HG02763 (cell line): Measurements from ENCODE around the gene POU2F2.

Experiments used
- ATAC-seq: cut with Tn5 transposase; IDR thresholded peaks from one replicate; pipeline ENCODE4 v1.9.1; 2021; ENCODE audit warnings: mild to moderate bottlenecking, moderate library complexity; ENCODE audit not compliant: unreplicated experiment

The POU2F2 gene

GRCh38 chr19:42086188-42086736 is 46.0 kb downstream of the POU2F2 start:
- ATAC-seq = no peak

- ATAC-seq = no peak
Observed at GRCh38 chr19:42083537-42083936, 48.7 kb downstream of the POU2F2 start.

GRCh38 chr19:42081584-42082203 is 50.6 kb downstream of the POU2F2 start:
- ATAC-seq = no peak

GRCh38 chr19:42080764-42081375 is 51.4 kb downstream of the POU2F2 start:
- no peak for ATAC-seq

DNA sequence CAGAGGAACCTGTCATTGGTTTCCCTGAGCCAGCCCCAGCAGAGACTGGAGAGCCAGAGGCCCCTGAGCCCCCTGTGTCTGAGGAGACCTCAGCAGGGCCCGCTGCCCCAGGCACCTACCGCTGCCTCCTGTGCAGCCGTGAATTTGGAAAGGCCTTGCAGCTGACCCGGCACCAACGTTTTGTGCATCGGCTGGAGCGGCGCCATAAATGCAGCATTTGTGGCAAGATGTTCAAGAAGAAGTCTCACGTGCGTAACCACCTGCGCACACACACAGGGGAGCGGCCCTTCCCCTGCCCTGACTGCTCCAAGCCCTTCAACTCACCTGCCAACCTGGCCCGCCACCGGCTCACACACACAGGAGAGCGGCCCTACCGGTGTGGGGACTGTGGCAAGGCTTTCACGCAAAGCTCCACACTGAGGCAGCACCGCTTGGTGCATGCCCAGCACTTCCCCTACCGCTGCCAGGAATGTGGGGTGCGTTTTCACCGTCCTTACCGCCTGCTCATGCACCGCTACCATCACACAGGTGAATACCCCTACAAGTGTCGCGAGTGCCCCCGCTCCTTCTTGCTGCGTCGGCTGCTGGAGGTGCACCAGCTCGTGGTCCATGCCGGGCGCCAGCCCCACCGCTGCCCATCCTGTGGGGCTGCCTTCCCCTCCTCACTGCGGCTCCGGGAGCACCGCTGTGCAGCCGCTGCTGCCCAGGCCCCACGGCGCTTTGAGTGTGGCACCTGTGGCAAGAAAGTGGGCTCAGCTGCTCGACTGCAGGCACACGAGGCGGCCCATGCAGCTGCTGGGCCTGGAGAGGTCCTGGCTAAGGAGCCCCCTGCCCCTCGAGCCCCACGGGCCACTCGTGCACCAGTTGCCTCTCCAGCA is 52.1 kb downstream of the POU2F2 start:
- ATAC-seq = no peak

- no peak for ATAC-seq
Observed at GRCh38 chr19:42079276-42079669, 53.0 kb downstream of the POU2F2 start.

DNA sequence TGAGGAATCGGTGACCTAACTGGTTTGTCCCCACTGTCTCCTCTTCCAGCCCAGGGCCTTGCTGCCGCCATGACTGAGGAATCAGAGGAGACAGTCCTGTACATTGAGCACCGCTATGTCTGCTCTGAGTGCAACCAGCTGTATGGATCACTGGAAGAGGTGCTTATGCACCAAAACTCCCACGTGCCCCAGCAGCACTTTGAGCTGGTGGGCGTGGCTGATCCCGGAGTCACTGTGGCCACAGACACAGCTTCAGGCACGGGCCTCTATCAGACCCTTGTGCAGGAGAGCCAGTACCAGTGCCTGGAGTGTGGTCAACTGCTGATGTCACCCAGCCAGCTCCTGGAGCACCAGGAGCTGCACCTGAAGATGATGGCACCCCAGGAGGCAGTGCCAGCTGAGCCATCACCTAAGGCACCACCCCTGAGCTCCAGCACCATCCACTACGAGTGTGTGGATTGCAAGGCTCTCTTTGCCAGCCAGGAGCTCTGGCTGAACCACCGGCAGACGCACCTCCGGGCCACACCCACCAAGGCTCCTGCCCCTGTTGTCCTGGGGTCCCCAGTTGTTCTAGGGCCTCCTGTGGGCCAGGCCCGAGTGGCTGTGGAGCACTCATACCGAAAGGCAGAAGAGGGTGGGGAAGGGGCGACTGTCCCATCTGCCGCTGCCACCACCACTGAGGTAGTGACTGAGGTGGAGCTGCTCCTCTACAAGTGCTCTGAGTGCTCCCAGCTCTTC is 53.5 kb downstream of the POU2F2 start:
- ATAC-seq = no peak

DNA sequence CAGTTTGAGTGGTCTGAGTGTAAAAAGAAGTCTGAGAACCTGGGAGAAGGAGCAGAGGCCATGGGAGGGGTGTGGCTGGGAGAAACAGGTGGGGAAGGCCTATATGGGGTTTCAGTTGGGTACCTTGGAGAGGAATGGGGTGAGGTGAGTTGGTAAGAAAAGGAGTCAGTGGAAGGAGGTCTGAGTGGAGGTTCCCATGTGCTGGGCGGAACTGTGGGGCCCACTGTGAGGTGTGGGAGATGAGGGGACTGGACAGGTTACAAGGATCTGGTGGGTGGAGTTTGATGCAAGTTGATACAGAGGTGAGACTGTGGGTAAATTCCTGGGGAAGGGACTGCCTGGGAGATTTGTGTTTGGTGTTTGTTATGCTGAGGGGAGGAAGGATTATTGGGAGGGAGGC is 54.2 kb downstream of the POU2F2 start:
- ATAC-seq = no peak

DNA sequence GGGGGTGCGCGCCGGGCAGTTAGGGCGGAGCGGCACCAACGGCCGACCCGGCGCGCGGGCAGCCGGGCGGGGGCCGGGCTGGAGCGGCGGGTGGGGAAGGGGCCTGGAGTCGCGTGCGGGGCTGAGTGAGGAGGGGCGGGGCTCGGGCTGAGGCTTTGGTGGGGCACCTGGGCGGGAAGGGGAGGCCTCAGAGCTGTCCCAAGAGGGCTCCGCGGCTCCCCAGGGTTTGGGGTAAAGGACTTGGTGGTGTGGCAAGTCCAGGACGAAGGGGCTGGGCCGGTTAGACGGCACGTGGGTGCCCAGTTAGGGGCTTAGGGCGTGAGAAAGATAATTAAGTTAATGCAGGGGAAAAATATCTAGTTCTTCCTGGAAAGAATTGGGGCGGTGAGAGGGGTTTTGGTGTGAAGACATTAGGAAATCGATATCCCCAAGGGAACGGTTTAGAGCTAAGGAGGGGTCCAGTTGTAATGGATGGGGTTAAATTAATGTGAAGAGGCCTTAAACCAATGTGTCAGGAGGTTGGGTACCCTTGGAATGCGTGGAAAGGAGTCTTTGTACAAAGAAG is 55.8 kb downstream of the POU2F2 start:
- no peak for ATAC-seq

GRCh38 chr19:42075616-42076379 is 56.4 kb downstream of the POU2F2 start, which contains the start of gene ZNF574:
TSS of gene ZNF574 (plus strand) at chr19:42076166. CDS start at chr19:42078607, 2,441 bp downstream.
- peak; percentile 93 for ATAC-seq

GRCh38 chr19:42075364-42075615 is 57.0 kb downstream of the POU2F2 start:
- no peak for ATAC-seq

DNA sequence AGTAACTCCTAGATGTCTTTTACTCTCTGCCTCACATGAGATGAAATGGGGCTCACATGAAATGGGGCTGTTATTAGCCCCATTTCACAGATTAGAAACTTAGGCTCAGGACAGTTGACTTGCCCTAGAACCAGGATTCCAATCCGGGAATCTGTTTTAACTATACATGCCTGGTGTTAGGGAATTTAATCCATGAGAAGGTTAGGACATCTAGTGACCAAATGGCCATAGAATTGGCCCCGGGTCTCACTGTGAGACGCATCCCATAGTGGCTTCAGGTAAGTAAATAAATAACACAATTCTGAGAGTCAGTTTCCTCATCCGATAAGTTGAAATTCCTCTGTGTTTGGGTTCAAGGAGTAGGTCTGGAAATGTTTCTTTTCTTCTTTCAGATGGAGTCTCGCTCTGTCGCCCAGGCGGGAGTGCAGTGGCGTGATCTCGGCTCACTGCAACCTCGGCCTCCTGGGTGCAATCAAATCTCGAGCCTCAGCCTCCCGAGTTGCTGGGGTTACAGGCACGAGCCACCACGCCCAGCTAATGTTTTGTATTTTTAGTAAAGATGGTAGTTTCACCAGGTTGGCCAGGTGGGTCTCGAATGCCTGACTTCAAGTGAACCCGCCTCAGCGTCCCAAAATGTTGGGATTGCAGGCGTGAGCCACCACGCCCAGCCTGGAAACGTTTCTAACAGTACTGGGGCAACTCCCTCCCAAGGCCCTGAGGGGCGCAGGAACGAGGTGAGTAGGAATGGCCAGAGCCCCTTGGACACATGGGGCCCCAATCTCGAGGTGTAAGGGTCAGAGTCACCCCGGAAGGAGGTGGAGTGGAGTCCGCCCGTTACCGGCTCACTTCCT is 57.5 kb downstream of the POU2F2 start:
- no peak for ATAC-seq

GRCh38 chr19:42071247-42071646 is 61.0 kb downstream of the POU2F2 start:
- no peak for ATAC-seq

DNA sequence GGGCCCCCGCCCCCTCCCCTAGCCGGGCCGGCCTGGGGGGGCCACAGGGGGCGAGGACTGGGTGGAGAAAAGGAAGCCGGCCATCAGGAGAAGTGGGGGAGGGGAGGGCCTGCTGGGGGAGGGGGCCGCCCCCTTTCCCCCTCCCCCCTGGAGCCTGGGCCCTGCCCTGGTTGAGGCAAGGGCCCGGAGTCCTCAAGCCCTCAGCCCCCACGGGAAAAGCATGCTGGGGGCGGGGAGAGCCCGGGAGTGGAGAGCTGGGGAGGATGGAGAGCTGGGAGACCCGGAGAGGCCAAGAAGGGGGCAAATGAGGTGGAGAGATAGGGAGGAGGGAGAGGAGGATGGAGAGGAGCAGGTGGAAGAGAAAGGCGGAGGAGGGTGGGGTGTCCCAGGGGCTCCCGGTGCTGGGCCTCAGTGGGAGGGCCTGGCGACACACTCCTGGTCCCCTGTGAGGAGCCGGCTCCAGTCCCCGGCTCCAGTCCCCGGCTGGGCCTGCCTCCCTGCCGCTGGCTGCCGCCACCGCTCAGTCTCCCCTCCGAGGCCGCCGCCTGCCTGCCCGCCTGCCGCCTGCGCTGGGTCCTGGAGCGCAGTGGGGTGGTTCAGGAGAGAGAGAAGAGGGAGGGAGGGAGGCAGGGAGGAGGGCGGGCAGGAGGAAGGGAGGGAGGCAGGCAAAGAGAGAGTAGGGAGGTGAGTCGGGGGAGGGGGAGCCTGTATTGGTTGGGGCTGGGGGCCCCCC is 62.5 kb downstream of the POU2F2 start, which contains the start of gene GRIK5:
GRIK5 (minus strand) TSS at position 588 of the 733 bp plus-strand sequence. CDS start 4,436 bp downstream, outside the sequence.
- no peak for ATAC-seq

GRCh38 chr19:42068756-42069571 is 63.3 kb downstream of the POU2F2 start:
- ATAC-seq = no peak

DNA sequence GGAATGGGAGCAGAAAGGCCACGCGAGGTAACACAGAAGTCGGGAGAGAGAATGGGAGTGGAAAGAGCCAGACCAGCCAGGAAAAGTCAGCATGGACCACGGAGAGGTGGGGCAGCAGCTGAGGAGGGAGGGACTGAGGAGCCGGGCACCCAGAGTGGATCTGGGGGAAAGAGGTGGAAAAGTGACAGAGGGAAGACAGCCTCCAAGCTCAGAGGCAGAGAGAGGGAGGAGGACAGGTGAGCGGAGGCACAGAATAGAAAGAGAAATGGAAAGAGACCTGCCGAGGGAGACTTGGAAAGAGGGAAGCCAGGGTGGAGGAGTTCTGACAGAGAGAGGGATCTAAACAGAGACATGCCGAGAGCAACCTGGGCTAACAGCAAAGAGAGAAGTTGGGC is 63.9 kb downstream of the POU2F2 start:
- no peak for ATAC-seq

DNA sequence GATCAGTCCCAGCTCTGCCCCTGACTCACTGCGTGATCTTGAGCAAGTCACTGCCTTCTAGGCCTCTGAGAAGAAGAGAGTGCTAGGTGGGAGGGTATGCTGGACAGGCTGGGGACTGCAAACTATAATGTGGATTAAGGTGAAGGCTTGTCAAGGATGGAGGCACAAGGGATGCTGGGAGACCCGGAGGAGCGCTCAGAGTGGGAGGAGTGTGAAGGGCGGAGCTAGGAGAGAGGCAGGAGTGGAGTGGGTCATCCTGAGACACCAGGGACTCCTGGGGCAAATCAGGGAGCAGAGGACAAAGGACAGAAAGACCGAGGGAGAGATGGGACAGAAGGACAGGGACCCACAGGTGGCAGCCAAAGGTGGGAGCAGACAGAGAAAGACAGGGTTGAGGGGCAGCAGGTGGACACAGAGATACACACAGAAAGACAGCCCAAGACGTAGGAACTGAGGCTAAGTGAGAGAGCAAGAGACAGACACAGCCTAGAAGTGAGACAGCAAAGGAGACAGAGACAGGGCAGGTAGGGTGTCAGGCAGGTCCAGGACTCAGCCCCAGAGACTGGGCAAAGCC is 64.8 kb downstream of the POU2F2 start:
- no peak for ATAC-seq
